Fibroblast of skin of right quadriceps (primary cell): ENCODE data around the gene UBTD2.
A peak's percentile ranks its signal among the peaks of the same experiment; 100 is the strongest.

Experiments
- DNase-seq: peaks from one replicate; pipeline ENCODE4 v3.0.0-alpha.2; 2013

Gene UBTD2

GRCh38 chr5:172189693-172190296, 93.8 kb downstream of the UBTD2 start:
- no peak for DNase-seq

DNA sequence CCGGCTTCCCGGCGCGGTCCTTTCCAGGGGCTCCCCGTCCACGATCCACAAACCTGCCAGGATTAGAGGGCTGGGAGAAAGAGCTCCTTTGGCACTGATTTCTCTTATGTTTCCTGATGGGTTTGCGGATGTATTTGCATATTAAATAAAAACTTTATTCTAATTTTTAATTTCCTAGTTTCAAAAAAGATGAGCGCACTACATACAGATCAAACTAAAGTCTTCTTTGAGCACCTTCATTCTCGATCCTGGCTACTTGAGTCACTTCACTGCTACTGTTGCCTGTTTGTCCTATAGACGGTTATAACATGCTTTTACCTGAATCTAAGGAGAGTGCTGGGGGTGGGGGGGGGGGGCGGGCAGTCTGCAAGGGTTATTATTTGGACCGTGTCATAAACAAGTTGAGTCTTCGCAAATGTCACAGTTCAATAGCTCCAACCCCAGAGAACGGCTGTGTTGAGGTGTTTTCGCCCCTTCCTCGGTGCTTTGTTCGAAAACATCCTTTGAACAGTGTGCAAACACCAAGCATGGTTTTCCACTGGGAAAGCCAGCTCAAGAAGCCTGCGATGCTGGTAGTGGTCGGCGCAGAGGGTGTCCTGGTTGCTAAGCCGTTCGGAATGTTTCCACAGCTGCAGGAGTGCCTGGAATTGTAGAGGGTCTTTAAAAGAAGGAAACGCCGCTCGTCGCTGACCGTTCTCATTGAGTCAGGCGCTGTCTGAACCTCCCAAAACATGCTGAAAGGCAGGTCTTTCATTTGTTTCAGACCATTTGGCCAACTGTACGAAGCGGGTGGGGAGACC, 94.5 kb downstream of the UBTD2 start:
- peak; percentile 24 for DNase-seq

- peak; percentile 93 for DNase-seq
These were observed 95.3 kb downstream of the UBTD2 start, which contains the start of gene STK10 for GRCh38 chr5:172188033-172188892. Gene STK10 (minus strand): TSS chr5:172188224. CDS start chr5:172188042, 182 bp downstream.

- peak; percentile 74 for DNase-seq
These were observed 96.2 kb downstream of the UBTD2 start for GRCh38 chr5:172187118-172188032.

DNA sequence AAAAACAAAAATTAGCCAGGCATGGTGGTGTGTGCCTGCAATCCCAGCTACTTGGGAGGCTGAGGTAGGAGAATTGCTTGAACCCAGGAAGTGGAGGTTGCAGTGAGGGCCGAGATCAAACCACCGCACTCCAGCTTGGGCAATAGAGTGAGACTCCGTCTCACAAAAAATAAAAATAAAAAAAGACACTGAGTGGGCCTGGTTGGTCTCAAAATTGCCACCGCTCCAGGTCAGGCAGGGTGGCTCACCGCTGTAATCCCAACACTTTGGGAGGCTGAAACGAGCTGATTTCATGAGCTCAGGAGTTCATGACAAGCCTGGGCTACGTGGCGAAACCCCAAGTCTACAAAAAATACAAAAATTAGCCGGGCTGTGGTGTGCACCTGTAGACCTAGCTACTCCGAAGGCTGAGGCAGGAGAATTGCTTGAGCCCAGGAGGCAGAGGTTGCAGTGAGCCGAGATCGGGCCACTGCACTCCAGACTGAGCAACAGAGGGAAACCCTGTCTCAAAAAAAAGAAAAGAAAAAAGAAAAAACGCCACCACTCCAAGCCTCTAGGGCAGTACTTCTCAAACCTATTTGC, 97.4 kb downstream of the UBTD2 start:
- DNase-seq, result no peak

GRCh38 chr5:172185096-172185461, 98.5 kb downstream of the UBTD2 start:
- DNase-seq, result no peak

DNA sequence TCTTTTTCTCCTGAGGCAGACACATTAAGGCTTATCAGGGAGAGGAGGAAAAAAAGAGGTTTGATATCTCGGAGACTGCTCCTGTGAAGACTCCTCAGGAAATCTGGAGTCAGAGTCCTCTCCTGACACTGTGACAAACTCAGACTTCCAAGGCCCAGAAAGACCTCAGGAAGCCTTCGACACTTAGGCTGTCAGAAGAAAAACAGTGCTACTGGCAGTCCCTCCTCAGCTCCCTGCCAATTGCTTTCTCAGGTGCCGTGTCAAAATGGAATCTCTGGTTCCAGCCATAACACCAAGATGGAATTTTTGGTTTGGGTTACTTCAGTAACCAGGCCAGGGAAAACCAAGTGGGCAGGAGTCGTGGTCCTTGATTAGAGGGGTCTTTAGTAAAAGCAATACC, 99.7 kb downstream of the UBTD2 start:
- no peak for DNase-seq

DNA sequence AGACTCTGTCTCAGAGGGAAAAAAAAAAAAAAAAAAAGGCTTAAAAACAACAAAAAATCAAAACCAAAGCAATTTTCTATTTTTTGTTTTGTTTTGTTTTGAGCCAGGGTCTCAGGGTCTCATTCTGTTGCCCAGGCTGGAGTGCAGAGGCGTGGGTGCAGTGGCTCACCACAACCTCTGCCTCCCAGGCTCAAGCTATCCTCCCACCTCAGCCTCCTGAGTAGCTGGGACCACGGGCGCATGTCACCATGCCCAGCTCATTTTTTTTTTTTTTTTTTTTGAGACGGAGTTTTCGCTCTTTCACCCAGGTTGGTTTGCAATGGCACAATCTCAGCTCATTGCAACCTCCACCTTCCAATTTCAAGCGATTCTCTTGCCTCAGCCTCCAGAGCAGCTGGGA, 101.3 kb downstream of the UBTD2 start:
- no peak for DNase-seq

GRCh38 chr5:172180936-172181335, 102.6 kb downstream of the UBTD2 start:
- DNase-seq, result no peak

- DNase-seq, result peak; percentile 35
These were observed 104.3 kb downstream of the UBTD2 start for GRCh38 chr5:172178991-172179989.

DNA sequence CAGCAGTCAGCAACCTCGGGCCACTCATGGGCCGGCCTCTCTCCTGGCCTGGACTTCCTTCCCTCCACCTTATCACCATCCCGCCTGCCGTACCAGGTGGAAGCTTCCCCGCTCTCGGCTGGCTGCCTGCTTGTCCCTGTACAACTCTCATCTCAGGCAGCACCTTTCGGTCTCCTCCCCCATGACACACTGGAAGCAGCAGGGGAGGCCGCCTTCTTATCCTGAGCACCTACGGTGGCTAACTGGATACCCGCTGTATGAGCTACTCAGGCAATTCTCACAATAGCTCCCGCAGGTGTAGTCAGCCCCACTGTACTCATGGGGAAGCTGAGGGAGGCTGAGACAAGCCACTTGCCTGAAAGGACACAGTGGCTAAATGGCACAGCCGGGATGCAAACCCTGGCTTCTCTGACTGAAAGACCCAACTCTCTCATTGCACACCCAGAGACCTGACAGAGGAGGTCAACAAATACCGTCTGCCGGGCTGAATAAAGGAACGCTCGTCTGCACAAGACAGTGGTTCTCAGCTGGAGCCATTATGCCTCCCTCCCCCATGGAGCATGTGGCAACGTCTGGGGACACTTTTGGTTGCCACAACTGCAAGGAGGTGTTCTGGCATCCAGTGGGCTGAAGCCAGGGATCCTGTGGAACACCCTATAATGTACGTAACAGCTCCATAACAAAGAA, 105.1 kb downstream of the UBTD2 start:
- no peak for DNase-seq

DNA sequence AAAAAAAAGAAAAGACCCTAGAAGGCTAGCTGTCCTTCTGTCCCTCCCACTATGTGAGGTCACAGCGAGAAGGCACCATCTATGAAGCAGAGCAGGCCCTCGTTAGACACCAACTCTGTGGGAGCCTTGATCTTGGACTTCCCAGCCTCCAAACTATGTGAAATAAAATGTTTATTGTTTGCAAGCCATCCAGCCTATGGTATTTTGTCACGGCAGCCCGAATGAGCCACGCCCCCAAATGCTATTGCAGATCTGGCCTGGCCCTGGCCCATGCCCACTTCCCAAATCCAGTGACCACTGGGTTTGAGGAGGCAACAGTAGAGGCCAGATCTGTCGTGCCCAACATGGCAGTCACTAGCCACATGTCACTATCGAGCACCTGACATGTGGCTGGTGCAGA, 106.4 kb downstream of the UBTD2 start:
- DNase-seq, result no peak

- no peak for DNase-seq
These were observed 108.3 kb downstream of the UBTD2 start for GRCh38 chr5:172175263-172175719.

GRCh38 chr5:172173564-172174153, 109.9 kb downstream of the UBTD2 start:
- peak; percentile 71 for DNase-seq

- no peak for DNase-seq
These were observed 110.5 kb downstream of the UBTD2 start for GRCh38 chr5:172172912-172173563.

DNA sequence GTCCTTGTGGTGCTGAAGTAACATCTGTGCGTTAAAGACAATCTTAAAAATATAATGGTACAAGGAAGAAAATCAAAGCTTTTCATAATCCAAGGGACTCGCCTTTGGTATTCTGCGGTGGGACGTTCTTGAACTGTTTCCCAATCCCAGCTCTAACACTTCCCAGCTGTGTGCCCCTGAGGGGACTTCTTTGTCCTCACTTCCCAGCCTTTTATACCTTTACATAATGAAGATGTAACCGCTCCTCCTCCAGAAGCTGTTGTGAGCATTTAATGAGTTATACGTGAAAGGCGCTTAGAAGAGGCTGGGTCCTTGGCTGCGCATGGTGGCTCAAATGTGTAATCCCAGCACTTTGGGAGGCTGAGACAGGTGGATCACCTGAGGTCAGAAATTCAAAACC, 112.4 kb downstream of the UBTD2 start:
- no peak for DNase-seq

DNA sequence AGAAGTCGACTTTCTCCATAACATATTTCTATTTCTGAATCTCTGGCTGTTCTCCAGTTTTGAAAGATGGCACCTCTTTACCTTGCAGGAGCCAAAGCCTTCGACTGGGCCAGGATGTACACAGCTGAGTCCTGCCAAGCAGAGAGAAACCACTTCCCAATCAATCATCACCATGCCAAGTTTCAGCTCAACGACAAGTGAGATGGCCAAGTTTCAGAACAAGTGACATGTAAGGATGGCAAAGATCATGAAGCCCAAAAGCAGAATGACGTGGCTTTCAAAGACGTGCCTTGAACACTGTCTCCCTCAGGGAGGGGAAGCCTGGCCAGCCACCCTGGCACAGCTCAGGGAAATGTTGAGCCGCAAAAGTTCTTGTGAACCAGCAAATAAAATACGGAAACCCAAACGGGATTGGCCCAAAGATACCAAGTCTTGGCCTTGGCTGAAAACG, 113.3 kb downstream of the UBTD2 start:
- DNase-seq, result no peak

GRCh38 chr5:172169216-172169615, 114.3 kb downstream of the UBTD2 start:
- DNase-seq, result no peak

GRCh38 chr5:172168311-172168710, 115.3 kb downstream of the UBTD2 start:
- DNase-seq, result no peak
